Epidermal melanocyte (primary cell): ENCODE data around the gene RAB1A.

Experiments
- DNase-seq: peaks from one replicate; pipeline ENCODE4 v3.0.0; 2011; ENCODE audit warnings: low spot score; ENCODE audit not compliant: insufficient read length

RAB1A gene

DNA sequence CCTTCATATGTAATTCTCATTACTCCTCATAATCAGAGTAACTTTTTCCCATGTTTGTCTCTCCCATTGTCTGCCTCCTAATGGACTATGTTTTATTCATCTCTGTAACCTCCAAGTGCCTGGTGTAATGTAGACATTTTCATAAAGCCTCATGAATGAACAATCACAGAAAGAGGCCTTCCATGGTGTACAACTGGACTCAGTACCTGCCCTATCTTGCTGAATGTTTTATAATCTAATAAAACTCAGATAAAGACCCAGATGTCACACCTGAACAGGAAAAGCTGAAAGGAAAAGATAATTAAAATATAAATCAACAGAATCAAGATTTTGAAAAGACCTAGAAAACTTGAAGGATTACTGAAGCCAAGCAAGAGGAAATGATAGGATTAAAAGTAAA is 36.7 kb downstream of the RAB1A start:
- DNase-seq = no peak

DNA sequence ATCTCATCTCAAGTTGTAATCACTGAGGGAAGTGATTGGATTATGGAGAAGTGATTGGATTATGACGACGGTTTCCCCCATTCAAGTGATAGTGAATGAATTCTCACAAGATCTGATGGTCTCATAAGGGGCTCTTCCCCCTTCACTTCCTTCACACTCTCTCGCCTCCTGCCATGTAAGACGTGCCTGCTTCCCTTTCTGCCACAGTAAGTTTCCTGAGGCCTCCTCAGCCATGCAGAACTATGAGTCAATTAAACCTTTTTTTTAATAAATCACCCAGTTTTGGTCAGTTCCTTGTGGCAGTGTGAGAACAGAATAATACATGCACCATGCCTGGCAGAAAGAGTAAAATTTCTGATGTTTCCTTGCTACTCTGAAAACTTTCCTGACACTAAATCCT is 37.1 kb downstream of the RAB1A start:
- no peak for DNase-seq

GRCh38 chr2:65085148-65085547 is 44.8 kb downstream of the RAB1A start:
- no peak for DNase-seq

- no peak for DNase-seq
These were observed 48.6 kb downstream of the RAB1A start for GRCh38 chr2:65081232-65081685.

DNA sequence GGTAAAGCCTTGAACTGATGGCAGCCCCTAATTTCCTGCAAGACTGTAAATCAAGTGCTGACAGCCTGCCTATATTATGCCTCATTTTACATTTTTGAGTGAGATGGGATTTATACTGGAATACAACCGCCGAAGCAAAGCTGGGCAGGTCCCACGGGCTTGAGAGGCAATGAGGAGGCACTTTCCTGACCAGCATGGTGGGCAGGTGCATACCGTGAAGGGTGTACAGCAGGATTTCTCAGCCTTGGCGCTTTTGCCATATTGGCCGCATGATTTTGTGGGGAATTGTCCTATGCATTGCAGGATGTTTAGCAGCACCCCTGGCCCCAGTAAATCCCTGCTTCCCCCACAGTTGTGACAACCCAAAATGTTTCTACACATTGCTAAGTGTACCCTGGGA is 50.9 kb downstream of the RAB1A start:
- DNase-seq = no peak

DNA sequence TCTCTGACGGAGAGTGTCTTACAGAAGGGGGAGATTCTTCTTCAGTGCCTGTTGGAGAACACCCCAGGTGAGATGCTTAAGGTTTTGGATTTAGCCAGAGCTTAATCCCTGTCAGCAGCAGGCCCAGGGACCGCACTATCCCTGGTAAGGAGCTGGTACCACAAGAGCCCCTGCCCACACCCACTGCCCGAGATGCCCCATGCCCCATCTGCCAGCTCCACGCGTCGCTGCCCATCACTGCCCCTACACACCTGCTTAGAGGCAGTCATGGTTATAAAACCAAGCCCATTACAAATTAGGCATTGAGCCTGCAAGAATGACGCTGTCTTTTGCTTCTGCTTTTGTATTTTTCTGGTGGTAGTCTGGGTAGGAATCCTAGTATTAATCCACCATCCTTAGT is 52.0 kb downstream of the RAB1A start:
- no peak for DNase-seq

DNA sequence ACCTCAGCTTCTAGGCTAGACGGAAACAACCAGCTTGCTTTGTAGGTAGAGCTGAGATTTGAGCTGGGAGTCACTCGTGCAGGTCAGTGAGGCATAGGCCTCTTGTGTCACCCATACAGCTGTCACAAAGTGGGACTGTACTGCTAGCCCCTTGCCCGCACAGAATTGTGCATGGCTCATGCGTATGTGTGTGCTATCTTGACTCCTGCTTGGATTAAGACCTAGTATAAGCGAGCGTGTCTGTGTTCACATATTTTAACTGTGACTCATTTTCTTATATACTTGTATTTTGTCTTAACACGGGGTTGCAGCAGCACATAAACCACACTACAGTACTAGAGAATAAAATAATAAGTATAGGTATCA is 53.6 kb downstream of the RAB1A start:
- DNase-seq = no peak

DNA sequence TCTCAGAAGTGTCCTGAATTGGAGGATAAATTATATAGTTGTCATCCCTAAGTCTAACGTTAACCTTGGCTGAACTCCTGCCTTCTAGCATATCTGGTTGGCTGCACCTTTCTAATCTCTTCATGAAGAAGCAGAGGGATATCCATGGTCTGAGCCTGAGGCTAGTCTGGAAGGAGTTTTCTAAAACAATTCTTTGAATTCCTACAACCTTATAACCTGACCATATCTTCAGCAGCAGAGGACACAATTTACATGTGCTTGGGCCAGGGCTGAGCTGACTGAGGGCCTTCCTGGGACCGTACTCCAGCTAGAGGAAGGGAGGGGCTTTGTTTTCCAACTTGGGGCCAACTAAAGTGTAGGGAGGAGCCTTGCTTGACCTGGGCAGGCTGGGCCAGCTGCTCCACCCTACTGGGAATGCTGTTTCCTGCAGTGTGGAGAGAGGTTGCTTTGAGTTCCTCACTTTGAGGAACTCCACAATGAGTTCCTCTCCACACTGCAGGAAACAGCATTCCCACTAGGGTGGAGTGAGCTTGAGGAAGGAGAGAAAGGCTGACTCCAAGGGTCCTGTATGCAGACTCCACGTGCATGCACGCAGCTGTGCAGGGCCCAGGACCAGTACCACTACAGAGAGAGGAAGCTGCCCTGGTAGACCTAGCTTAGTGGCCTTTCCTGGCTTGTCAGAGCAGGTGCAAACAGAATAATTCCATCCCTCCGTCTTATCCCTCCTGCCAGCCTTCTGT is 54.1 kb downstream of the RAB1A start:
- no peak for DNase-seq

DNA sequence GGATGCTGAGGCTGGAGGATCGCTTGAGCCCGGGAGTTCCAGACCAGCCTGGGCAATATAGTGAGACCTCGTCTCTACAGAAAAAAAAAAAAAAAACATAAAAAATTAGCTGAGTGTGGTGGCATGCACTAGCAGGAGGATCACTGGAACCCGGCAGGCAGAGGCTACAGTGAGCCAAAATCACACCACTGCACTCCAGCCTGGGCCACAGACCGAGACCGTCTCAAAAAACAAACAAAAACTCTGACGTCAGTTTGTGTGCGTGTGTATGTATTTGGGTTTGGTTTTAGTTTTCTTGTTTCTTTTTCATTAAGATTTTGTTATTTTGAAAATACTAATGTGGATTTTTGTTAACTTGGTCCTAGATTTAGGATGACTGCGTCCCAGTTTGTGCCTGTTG is 54.7 kb downstream of the RAB1A start:
- no peak for DNase-seq

DNA sequence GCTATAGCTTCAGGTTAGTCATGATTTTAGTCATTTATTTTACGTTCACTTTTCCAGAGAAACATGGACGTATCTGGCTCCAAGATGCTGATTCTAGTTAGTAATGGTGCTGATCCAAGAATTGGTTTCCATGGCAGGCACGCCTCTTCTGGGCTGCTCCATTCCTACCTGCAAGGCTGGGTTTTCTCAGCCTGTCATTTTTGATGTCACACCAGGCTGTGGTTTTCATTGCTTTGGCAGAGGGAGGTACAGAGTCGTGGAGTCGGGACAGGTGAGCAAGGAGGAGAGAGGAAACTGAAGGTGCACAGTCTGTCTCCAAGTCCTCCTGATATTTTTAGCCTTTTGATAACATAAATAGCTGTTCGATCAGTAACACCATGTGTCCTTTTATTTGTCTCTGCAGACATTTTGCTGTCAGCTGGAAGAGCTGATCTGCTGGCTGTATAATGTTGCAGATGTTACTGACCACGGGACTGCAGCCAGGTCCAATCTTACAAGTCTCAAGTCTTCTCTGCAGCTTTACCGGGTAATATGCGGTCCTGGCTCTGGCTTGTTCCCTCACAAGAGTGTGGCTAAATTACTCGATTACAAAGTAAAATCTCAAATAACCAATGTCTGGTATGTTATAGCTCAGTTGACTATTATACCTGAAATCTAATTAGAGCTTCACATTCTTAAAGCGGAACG is 55.9 kb downstream of the RAB1A start:
- DNase-seq = no peak

DNA sequence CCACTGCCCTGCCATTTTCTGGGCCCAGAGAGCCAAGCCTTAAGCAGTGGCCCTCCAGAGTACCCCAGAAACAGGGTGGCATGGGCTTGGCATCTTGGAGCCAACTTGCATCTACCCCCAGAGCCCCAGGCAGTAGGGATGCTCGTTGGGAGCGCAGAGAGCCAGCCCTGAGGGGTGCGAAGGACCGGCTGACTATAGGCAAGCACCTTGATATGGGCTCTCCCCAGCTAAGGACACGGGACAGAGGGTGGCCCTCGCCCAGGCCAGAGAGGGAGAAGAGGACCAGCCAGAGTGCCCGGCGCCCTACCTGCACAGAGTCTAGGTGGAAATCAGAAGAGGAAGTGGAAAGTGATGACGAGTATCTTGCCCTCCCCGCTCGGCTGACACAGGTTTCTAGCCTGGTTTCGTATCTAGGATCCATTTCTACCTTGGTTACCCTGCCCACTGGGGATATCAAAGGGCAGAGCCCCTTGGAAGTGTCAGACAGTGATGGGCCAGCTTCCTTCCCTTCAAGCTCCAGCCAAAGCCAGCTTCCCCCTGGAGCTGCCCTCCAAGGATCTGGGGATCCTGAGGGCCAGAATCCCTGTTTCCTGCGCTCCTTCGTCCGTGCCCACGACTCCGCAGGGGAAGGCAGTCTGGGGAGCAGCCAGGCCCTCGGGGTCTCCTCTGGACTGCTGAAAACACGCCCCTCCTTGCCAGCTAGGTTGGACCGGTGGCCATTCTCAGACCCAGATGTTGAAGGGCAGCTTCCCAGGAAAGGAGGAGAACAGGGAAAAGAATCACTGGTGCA is 57.5 kb downstream of the RAB1A start:
- no peak for DNase-seq

DNA sequence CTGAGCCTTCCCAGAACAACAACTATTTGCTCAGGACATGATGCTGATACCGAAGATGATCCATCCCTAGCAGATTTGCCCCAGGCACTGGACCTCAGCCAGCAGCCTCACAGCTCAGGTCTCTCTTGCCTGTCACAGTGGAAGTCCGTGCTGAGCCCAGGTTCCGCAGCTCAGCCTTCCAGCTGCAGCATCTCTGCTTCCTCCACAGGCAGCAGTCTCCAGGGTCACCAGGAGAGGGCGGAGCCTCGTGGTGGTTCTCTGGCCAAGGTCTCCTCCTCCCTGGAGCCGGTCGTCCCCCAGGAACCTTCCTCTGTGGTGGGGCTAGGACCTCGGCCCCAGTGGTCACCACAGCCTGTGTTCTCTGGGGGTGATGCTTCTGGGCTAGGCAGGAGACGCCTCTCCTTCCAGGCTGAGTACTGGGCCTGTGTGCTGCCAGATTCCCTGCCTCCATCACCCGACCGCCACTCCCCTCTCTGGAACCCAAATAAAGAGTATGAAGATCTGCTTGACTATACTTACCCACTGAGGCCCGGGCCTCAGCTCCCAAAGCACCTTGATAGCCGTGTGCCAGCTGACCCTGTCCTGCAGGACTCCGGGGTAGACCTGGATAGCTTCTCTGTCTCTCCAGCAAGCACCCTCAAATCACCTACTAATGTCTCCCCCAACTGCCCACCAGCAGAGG is 58.3 kb downstream of the RAB1A start:
- DNase-seq = no peak

GRCh38 chr2:65070856-65071255 is 59.0 kb downstream of the RAB1A start:
- no peak for DNase-seq

DNA sequence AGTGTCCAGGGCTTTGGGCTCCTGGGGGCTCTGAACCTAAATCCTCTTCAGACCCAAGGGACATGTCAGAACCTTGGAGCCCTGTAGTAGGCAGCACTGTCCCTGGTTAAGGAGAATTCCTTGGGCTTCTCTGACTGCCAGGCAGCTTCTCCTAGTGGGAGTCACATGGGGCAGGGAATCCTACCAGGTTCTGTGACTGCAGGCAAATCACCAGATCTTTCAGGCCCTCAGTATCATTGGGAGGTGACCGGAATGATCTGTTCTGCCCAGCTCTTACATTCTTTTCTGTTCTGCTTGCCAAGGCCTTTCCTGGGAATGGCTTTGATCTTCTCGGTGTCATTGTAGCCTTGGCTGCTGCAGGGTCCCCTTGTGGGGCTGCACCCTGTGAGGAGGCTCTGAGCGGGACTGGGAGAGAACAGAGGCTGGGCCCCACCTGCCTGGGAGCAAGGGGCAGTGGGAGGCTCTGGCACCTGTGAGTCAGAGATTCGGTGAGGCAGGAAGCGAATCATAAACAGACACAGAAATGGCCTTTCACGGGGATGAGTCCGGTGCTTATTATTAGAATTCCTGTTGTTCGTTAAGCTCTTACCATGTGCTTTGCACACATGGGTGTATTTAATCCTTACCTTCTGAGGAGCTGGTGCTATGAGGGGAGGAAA is 59.6 kb downstream of the RAB1A start:
- DNase-seq = no peak

DNA sequence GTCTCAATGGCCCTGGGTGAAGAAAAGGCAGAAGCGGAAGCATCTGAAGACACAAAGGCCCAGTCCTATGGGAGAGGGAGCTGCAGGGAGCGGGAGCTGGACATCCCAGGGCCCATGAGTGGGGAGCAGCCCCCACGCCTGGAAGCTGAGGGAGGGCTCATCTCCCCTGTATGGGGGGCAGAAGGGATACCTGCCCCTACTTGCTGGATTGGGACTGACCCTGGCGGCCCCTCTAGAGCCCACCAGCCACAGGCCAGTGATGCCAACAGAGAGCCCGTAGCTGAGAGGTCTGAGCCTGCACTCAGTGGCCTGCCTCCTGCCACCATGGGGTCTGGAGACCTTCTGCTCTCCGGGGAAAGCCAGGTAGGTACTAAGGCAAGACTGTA is 60.5 kb downstream of the RAB1A start:
- no peak for DNase-seq

- DNase-seq = no peak
These were observed 61.9 kb downstream of the RAB1A start for GRCh38 chr2:65067806-65068553.

DNA sequence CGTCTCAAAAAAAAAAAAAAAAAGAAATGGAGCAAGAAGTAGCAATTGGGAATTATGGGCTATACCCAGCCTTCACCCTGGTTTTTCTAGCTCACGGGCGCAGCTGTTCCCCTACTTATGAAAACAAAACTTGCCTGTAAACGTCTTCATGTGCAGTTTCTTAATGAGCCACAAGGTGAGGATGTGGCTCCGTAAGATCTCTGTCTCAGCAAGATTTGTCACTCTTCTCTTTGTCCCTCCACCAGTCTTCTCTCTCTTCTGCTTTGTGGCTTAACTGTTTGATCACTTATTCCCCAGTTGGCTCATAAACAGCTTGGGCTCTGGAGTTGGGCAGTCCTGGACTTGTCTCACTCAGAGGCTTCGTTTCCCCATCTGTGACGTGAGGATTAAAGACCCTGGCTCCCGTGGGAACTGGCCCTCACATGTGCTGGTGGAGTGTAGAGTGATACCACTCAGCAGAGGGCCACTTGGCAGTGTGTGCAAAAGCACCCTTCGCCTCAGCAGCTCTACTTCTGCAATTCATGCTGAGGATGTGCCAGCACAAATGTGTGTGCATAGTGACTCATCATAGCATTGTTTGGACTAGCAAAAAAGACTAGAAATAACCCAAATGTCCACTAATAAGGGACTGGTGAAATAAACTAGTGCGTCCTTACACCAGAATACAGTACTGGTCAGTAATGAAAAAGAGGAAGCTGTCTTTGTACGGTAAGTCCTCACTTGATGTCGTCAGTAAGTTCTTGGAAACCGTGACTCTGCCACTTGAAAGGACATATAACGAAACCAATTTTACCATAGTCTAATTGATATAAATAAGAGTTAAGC is 65.0 kb downstream of the RAB1A start:
- no peak for DNase-seq

DNA sequence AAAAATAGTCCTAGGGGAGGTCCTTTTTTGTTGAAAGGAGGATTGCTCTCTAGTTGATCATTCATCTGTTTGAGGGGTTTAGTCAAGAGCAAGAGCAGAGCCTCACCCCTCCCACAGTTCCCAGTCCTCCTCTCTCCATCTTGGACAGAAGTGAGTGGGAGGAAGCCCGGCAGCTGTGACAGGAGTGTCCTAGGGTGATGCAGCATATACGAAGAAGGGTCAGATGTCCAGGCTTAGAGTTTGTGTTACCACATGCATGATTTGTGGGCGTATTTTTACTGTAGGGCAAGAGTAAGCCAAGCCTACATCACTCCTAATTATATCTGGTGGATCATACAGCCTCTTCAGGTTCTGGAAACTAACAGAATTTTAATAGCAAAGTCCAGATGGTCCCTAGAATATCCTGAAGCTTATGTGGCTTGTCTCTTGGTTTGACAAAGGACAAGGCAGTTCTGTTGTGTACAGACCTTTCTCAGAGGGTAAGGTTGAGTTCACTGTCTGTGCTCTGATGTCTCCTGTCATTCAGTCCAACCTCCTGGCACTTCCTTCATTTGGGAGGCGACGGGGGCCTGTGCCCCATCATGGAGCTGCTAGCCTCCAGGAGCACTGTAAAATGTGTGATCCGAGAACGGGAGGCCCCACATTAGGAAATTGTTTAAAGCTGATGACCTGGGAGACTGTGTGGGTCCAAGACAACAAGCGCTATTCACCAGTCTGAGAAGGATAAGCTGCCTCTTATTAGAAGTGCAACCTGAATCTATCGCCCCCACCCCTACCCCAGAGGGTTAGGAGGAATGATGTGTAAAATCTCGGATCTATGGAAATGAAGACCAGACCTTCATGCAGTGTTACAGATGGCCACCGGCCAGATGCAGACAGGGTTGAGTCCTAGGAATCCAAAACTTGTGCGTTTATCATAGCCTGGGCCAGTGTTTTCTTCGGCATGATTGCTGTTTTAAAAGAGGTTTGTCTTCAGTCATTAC is 66.8 kb downstream of the RAB1A start:
- no peak for DNase-seq
